WERI-Rb-1 (cell line): ENCODE data around the gene PRKAR1B.

Experiments
- DNase-seq: peaks from one replicate; pipeline ENCODE4 v3.0.0-alpha.2; 2020
- H3K27ac ChIP-seq: fragments of 250-450 bp; sonication (Bioruptor Pico); 2 replicates; pipeline ENCODE4 v1.5.1; 2020; ENCODE audit warnings: mild to moderate bottlenecking, moderate library complexity
- H3K27me3 ChIP-seq: fragments of 250-450 bp; sonication (Bioruptor Pico); 2 replicates; pipeline ENCODE4 v1.5.1; 2021; ENCODE audit warnings: mild to moderate bottlenecking, low read depth, moderate library complexity; ENCODE audit not compliant: insufficient read depth, severe bottlenecking
- H3K36me3 ChIP-seq: fragments of 250-450 bp; sonication (Bioruptor Pico); 2 replicates; pipeline ENCODE4 v1.5.1; 2020; ENCODE audit warnings: mild to moderate bottlenecking, moderate library complexity
- H3K4me3 ChIP-seq: 2 replicates; pipeline ENCODE4 v1.5.1; 2011; ENCODE audit warnings: low read depth, mild to moderate bottlenecking, control low read depth, low read length
- H3K9me3 ChIP-seq: fragments of 250-450 bp; sonication (Bioruptor Pico); 2 replicates; pipeline ENCODE4 v1.5.1; 2021; ENCODE audit warnings: mild to moderate bottlenecking, moderate library complexity; ENCODE audit not compliant: severe bottlenecking
- TF ChIP-seq, protein P1 (sequence below): IDR thresholded peaks from 2 replicates; pipeline ENCODE4 v1.5.1; 2011; ENCODE audit warnings: low read depth, mild to moderate bottlenecking, control low read depth, inconsistent platforms, low read length

Gene PRKAR1B

GRCh38 chr7:507623-508300 is 219.3 kb downstream of the PRKAR1B start:
- TF ChIP-seq, protein P1, sequence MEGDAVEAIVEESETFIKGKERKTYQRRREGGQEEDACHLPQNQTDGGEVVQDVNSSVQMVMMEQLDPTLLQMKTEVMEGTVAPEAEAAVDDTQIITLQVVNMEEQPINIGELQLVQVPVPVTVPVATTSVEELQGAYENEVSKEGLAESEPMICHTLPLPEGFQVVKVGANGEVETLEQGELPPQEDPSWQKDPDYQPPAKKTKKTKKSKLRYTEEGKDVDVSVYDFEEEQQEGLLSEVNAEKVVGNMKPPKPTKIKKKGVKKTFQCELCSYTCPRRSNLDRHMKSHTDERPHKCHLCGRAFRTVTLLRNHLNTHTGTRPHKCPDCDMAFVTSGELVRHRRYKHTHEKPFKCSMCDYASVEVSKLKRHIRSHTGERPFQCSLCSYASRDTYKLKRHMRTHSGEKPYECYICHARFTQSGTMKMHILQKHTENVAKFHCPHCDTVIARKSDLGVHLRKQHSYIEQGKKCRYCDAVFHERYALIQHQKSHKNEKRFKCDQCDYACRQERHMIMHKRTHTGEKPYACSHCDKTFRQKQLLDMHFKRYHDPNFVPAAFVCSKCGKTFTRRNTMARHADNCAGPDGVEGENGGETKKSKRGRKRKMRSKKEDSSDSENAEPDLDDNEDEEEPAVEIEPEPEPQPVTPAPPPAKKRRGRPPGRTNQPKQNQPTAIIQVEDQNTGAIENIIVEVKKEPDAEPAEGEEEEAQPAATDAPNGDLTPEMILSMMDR = no peak
- DNase-seq = no peak
- Histone ChIP-seq H3K4me3 (no peak overlapping the region), H3K27ac (no peak overlapping the region), H3K27me3 (no peaks in the 10 kb centered on the region), H3K9me3 (no peaks in the 10 kb centered on the region), H3K36me3 (no peaks in the 10 kb centered on the region)

GRCh38 chr7:506921-507622 is 220.0 kb downstream of the PRKAR1B start:
- TF ChIP-seq, protein P1 = no peak
- no peaks in the 10 kb centered on the region for H3K36me3 ChIP-seq
- no peak overlapping the region for H3K27ac ChIP-seq
- no peaks in the 10 kb centered on the region for H3K9me3 ChIP-seq
- H3K4me3 ChIP-seq = no peak overlapping the region
- DNase-seq = no peak
- H3K27me3 ChIP-seq = no peaks in the 10 kb centered on the region

GRCh38 chr7:506391-506831 is 220.7 kb downstream of the PRKAR1B start:
- TF ChIP-seq, protein P1 = no peak
- DNase-seq = no peak
- H3K27me3 ChIP-seq = no peaks in the 10 kb centered on the region
- H3K27ac ChIP-seq = no peak overlapping the region
- H3K9me3 ChIP-seq = no peaks in the 10 kb centered on the region
- no peaks in the 10 kb centered on the region for H3K36me3 ChIP-seq
- no peak overlapping the region for H3K4me3 ChIP-seq

GRCh38 chr7:505171-505570 is 221.9 kb downstream of the PRKAR1B start:
- Histone ChIP-seq H3K36me3 (no peaks in the 10 kb centered on the region), H3K9me3 (no peaks in the 10 kb centered on the region), H3K27ac (no peak overlapping the region), H3K4me3 (no peak overlapping the region), H3K27me3 (no peaks in the 10 kb centered on the region)
- DNase-seq = no peak
- TF ChIP-seq, protein P1 = no peak

- no peaks in the 10 kb centered on the region for H3K9me3 ChIP-seq
- no peak for DNase-seq
- H3K27ac ChIP-seq = no peak overlapping the region; the same call in 1 of the 2 replicates
- no peaks in the 10 kb centered on the region for H3K27me3 ChIP-seq
- no peak overlapping the region for H3K4me3 ChIP-seq
- no peaks in the 10 kb centered on the region for H3K36me3 ChIP-seq
- TF ChIP-seq, protein P1 = no peak
Observed at GRCh38 chr7:504221-505111, 222.6 kb downstream of the PRKAR1B start.
